ENCODE data around the gene USP4. TPM values are rescaled to one million over a fixed set of nuclear protein-coding genes. Genes with fewer than 3 reads are reported as not detected.

Gene USP4
- total RNA-seq (2016; rRNA removed; fragmentation: Illumina TruSeq; extraction: Trizol) (9.2 and 12.1 TPM in 2 replicates), polyA plus RNA-seq (2011; rRNA removed) (18.7 and 20.8 TPM in 2 replicates), polyA minus RNA-seq (2011; rRNA and poly(A)+ RNA removed; ENCODE audit: low replicate concordance) (31.1 and 48.0 TPM in 2 replicates), Bru-seq, nascent RNA (percentile 59 among the genes with signal in this experiment), BruChase-seq, experiment 1, labeled RNA remaining after a 6-hour chase (percentile 70 among the genes with signal in this experiment), BruChase-seq, experiment 2, labeled RNA remaining after a 2-hour chase (percentile 66 among the genes with signal in this experiment)
- 3.9 and 5.6 TPM in 2 replicates for total RNA-seq (2016; cell fraction: cytosol; rRNA removed; fragmentation: Illumina TruSeq; extraction: Trizol; ENCODE audit: low read depth)
- 9.5 and 12.5 TPM in 2 replicates for total RNA-seq (2016; cell fraction: insoluble cytoplasmic fraction; rRNA removed; fragmentation: Illumina TruSeq; extraction: Trizol)
- 6.2 and 7.0 TPM in 2 replicates for total RNA-seq (2016; cell fraction: membrane; rRNA removed; fragmentation: Illumina TruSeq; extraction: Trizol)
- 14.7 and 15.5 TPM in 2 replicates for total RNA-seq (2016; cell fraction: nucleus; rRNA removed; fragmentation: Illumina TruSeq; extraction: Trizol)
- 10.8 and 12.7 TPM in 2 replicates for polyA plus RNA-seq (2011; cell fraction: cytosol; rRNA removed)
- polyA plus RNA-seq (2011; cell fraction: nucleus; rRNA removed) = 22.0 and 28.3 TPM in 2 replicates
- 11.8 and 12.6 TPM in 2 replicates for polyA plus RNA-seq (2012)
- 2.2 and 2.4 TPM in 2 replicates for polyA plus RNA-seq (2016; cell fraction: cytosol; fragmentation: Illumina TruSeq; extraction: Trizol; ENCODE audit: low read depth)
- polyA plus RNA-seq (2016; cell fraction: insoluble cytoplasmic fraction; fragmentation: Illumina TruSeq; extraction: Trizol; ENCODE audit: low read depth) = 23.2 and 24.3 TPM in 2 replicates
- polyA plus RNA-seq (2016; cell fraction: membrane; fragmentation: Illumina TruSeq; extraction: Trizol; ENCODE audit: low read depth) = 5.3 and 5.8 TPM in 2 replicates
- polyA plus RNA-seq (2016; cell fraction: nucleus; fragmentation: Illumina TruSeq; extraction: Trizol; ENCODE audit: insufficient read depth, low read depth) = 37.3 and 42.6 TPM in 2 replicates
- polyA minus RNA-seq (2011; cell fraction: cytosol; rRNA and poly(A)+ RNA removed) = 10.6 TPM in 2 replicates
- 36.3 and 41.9 TPM in 2 replicates for polyA minus RNA-seq (2011; cell fraction: nucleus; rRNA and poly(A)+ RNA removed)
- long read RNA-seq, experiment 1, partial matches to known transcripts = 4 of 17 reads
- long read RNA-seq, experiment 1, other reads (novel, unspliced or antisense) = 5 of 17 reads
- long read RNA-seq, experiment 2, partial matches to known transcripts = 6 of 20 reads
- long read RNA-seq, experiment 2, other reads (novel, unspliced or antisense) = 9 of 20 reads

GRCh38 chr3:49339941-49340800 is at the start of gene USP4:
Gene USP4 (minus strand): TSS chr3:49340053. CDS start chr3:49340024, 29 bp downstream.
- H3K9ac ChIP-seq (ENCODE audit: insufficient read depth, low read depth, low read length) = peak within 1 kb of the TSS; percentile 81
- peak within 1 kb of the TSS; percentile 76 to 90 (median 82) for H3K4me3 ChIP-seq (replicated peaks in 1 of 3; ENCODE audit: insufficient read depth in 1 of 3, low read depth in 2 of 3, low read length in 3 of 3)
- ATAC-seq = peak; percentile 92
- H3K27ac ChIP-seq (ENCODE audit: extremely low read length, insufficient read depth, low read length) = peak within 1 kb of the TSS; percentile 93
- ChIA-PET CTCF (ENCODE audit: low intra/inter-chr PET ratio, low total read pairs) (interaction anchor here (1.0 to 2.0 kb wide), 5 partner anchors 9 to 169 kb away, joined by 3 to 7 read pairs (median 5); partner anchors contain the start of genes AMT, GPX1 and KLHDC8B), POLR2A (interaction anchor here (0.5 to 3.0 kb wide), 44 partner anchors 9 to 677 kb away, joined by 3 to 134 read pairs (median 5); partner anchors contain the start of genes AMT, CELSR3, DAG1 and GPX1)
- H3K4me2 ChIP-seq (ENCODE audit: low read depth, low read length) = peak within 1 kb of the TSS; percentile 89
- intact Hi-C loops (cut with micrococcal nuclease; ENCODE audit: unreplicated experiment) (loop anchor here (1.0 kb wide), 3 partner anchors 18 to 109 kb away; partner anchors contain the start of genes GPX1 and TCTA), in situ Hi-C loops (cut with HindIII; ENCODE audit: extremely low pct_ligation_motif_present, low pct_unique_long_range_greater_than_20kb) (loop anchor here (25.0 kb wide), 1 partner anchor 97 kb away; the partner anchor contains the start of gene NICN1)
- WGBS (ENCODE audit: low lambda C conversion rate) = 0% methylated on average over 6 of the region's 70 CpGs
- no peaks in the 10 kb centered on the region for H4K20me1 ChIP-seq (ENCODE audit: insufficient read depth, low read length)
- H3K79me2 ChIP-seq (ENCODE audit: insufficient read depth, low read length) = peaks cover 18% of the 10 kb centered on the region
- peak; percentile 93 for FAIRE-seq
- peak; percentile 89 for DNase-seq (ENCODE audit: low spot score)
- H3K27me3 ChIP-seq (ENCODE audit: control insufficient read depth in 1 of 2, insufficient read depth in 2 of 2, low read length in 2 of 2) = no peaks in the 10 kb centered on the region
- H3K9me3 ChIP-seq (ENCODE audit: low read length) = no peaks in the 10 kb centered on the region
- BruUV-seq (replicated peaks) = TSS peak; percentile 95
- peaks cover 3 to 9% of the 10 kb centered on the region in 2 experiments; a peak in 2 of 5 replicates for H3K36me3 ChIP-seq (replicated peaks in 1 of 2; ENCODE audit: control insufficient read depth in 1 of 2, insufficient read depth in 2 of 2, low read length in 2 of 2)
- H2AFZ ChIP-seq (ENCODE audit: low read length) = peak within 1 kb of the TSS; percentile 20
- H3K4me1 ChIP-seq (ENCODE audit: insufficient read depth, low read length) = peaks cover 44% of the 10 kb centered on the region
- TF ChIP-seq, protein P1, sequence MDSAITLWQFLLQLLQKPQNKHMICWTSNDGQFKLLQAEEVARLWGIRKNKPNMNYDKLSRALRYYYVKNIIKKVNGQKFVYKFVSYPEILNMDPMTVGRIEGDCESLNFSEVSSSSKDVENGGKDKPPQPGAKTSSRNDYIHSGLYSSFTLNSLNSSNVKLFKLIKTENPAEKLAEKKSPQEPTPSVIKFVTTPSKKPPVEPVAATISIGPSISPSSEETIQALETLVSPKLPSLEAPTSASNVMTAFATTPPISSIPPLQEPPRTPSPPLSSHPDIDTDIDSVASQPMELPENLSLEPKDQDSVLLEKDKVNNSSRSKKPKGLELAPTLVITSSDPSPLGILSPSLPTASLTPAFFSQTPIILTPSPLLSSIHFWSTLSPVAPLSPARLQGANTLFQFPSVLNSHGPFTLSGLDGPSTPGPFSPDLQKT (CRISPR knock-in tag; IDR thresholded peaks at IDR 0.05; ENCODE audit: borderline replicate concordance) = 0 out of 2 replicates have a peak, but pooled peaks have one; percentile 14
- no peak for TF ChIP-seq SRSF4 (IDR thresholded peaks at IDR 0.05; ENCODE audit: low read depth, low read length, poor library complexity, severe bottlenecking)
- TF ChIP-seq, protein P2, sequence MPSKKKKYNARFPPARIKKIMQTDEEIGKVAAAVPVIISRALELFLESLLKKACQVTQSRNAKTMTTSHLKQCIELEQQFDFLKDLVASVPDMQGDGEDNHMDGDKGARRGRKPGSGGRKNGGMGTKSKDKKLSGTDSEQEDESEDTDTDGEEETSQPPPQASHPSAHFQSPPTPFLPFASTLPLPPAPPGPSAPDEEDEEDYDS (CRISPR knock-in tag; IDR thresholded peaks at IDR 0.05) = peak; percentile 83; the same call in 1 of the 2 replicates
- TF ChIP-seq, protein P3, sequence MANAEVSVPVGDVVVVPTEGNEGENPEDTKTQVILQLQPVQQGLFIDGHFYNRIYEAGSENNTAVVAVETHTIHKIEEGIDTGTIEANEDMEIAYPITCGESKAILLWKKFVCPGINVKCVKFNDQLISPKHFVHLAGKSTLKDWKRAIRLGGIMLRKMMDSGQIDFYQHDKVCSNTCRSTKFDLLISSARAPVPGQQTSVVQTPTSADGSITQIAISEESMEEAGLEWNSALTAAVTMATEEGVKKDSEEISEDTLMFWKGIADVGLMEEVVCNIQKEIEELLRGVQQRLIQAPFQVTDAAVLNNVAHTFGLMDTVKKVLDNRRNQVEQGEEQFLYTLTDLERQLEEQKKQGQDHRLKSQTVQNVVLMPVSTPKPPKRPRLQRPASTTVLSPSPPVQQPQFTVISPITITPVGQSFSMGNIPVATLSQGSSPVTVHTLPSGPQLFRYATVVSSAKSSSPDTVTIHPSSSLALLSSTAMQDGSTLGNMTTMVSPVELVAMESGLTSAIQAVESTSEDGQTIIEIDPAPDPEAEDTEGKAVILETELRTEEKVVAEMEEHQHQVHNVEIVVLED (CRISPR knock-in tag; IDR thresholded peaks at IDR 0.05; ENCODE audit: borderline replicate concordance) = peak; percentile 97
- no peak for TF ChIP-seq U2AF2 (IDR thresholded peaks at IDR 0.05; ENCODE audit: low read depth, low read length)
- no peak for TF ChIP-seq PBX3 (CRISPR knock-in tag; IDR thresholded peaks at IDR 0.05; ENCODE audit: borderline replicate concordance)
- TF ChIP-seq, protein P4, sequence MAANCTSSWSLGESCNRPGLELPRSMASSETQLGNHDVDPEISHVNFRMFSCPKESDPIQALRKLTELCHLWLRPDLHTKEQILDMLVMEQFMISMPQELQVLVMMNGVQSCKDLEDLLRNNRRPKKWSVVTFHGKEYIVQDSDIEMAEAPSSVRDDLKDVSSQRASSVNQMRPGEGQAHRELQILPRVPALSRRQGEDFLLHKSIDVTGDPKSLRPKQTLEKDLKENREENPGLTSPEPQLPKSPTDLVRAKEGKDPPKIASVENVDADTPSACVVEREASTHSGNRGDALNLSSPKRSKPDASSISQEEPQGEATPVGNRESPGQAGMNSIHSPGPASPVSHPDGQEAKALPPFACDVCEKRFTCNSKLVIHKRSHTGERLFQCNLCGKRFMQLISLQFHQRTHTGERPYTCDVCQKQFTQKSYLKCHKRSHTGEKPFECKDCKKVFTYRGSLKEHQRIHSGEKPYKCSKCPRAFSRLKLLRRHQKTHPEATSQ (CRISPR knock-in tag; IDR thresholded peaks at IDR 0.05; ENCODE audit: borderline replicate concordance) = peak; percentile 92; the same call in 1 of the 2 replicates

All from HepG2 (cell line).